HepG2 (cell line): ENCODE data around the gene EPHA5. TPM values are rescaled to one million over a fixed set of nuclear protein-coding genes. Genes with fewer than 3 reads are reported as not detected.

Experiments
- ATAC-seq: fragments of 200-7000 bp; cut with Tn5 transposase; 3 replicates; pipeline ENCODE4 v1.9.1; 2020; ENCODE audit warnings: mild to moderate bottlenecking, moderate library complexity
- BruUV-seq: library from RNA; stranded (reverse); fragments of 400-500 nt; replicated peaks from 2 replicates; lab custom pipeline; 2021; lab: Mats Ljungman, UMichigan
- CTCF ChIA-PET: fragments of 300-600 bp; formaldehyde crosslinking; extraction: SDS; loops from one replicate; lab custom pipeline; 2021; ENCODE audit warnings: low total read pairs, inconsistent platforms, low intra/inter-chr PET ratio; lab: Yijun Ruan, JAX
- POLR2A ChIA-PET: fragments of 350-600 bp; sonication (Branson Sonifier 250); formaldehyde crosslinking; loops from one replicate; lab custom pipeline; 2020; ENCODE audit warnings: antibody characterized with exemption, inconsistent platforms; lab: Yijun Ruan, JAX
- DNase-seq: peaks from one replicate; pipeline ENCODE4 v3.0.0-alpha.2; 2015; ENCODE audit warnings: low spot score
- FAIRE-seq: peaks from 3 replicates; lab custom pipeline; 2011; peaks lifted over from hg19 to GRCh38; lab: Jason Lieb, UNC
- H2AFZ ChIP-seq: one replicate; pipeline ENCODE4 v1.6.1; 2011; ENCODE audit warnings: low read length, inconsistent platforms
- H3K27ac ChIP-seq: fragments of 300-600 bp; 3 replicates; pipeline ENCODE4 v1.8.0; 2011; ENCODE audit warnings: mixed run types, mild to moderate bottlenecking, mixed read lengths, low read length, inconsistent platforms; ENCODE audit not compliant: insufficient read depth; ENCODE audit errors: extremely low read length
- H3K27me3 ChIP-seq, 2 experiments: fragments of 200-600 bp in 1 of 2; 2 replicates in 1 of 2; 3 replicates in 1 of 2; pipeline versions ENCODE4 v1.6.0 to v1.8.0; 2011; ENCODE audit warnings: low read length in 2 of 2, mild to moderate bottlenecking in 2 of 2, moderate library complexity in 2 of 2, inconsistent platforms in 1 of 2; ENCODE audit not compliant: insufficient read depth in 2 of 2, control insufficient read depth in 1 of 2
- H3K36me3 ChIP-seq, 2 experiments: fragments of 200-600 bp in 1 of 2; replicated peaks in 1 of 2; 2 replicates in 1 of 2; 3 replicates in 1 of 2; pipeline versions ENCODE4 v1.5.1 to v1.8.0; 2011; ENCODE audit warnings: low read length in 2 of 2, inconsistent platforms in 1 of 2; ENCODE audit not compliant: insufficient read depth in 2 of 2, control insufficient read depth in 1 of 2
- H3K4me1 ChIP-seq: 2 replicates; pipeline ENCODE4 v1.5.1; 2012; ENCODE audit warnings: low read length, inconsistent platforms; ENCODE audit not compliant: insufficient read depth
- H3K4me2 ChIP-seq: 2 replicates; pipeline ENCODE4 v1.6.0; 2011; ENCODE audit warnings: low read depth, low read length, inconsistent platforms
- H3K4me3 ChIP-seq, 3 experiments: fragments of 200-600 bp in 1 of 3; sonication (generic), shearing (Covaris generic) in 1 of 3; replicated peaks in 1 of 3; 2 replicates each; pipeline ENCODE4 v1.5.1; 2011 to 2016; ENCODE audit warnings: low read length in 3 of 3, inconsistent platforms in 2 of 3, low read depth in 2 of 3, mild to moderate bottlenecking in 2 of 3, control low read depth in 1 of 3, mixed read lengths in 1 of 3; ENCODE audit not compliant: insufficient read depth in 1 of 3
- H3K79me2 ChIP-seq: one replicate; pipeline ENCODE4 v1.6.1; 2011; ENCODE audit warnings: low read length, inconsistent platforms; ENCODE audit not compliant: insufficient read depth
- H3K9ac ChIP-seq: 2 replicates; pipeline ENCODE4 v1.6.0; 2011; ENCODE audit warnings: mild to moderate bottlenecking, low read depth, low read length, inconsistent platforms; ENCODE audit not compliant: insufficient read depth
- H3K9me3 ChIP-seq: 2 replicates; pipeline ENCODE4 v1.5.1; 2012; ENCODE audit warnings: mild to moderate bottlenecking, low read length
- H4K20me1 ChIP-seq: 2 replicates; pipeline ENCODE4 v1.6.0; 2011; ENCODE audit warnings: inconsistent platforms, mild to moderate bottlenecking, low read length, moderate library complexity; ENCODE audit not compliant: insufficient read depth
- AHDC1 ChIP-seq: sonication (generic); formaldehyde crosslinking; IDR thresholded peaks from 2 replicates; pipeline ENCODE4 v1.5.1; 2020; ENCODE audit warnings: mild to moderate bottlenecking, missing genetic modification reagents, borderline replicate concordance
- GATA4 ChIP-seq: sonication (generic); IDR thresholded peaks from 2 replicates; pipeline ENCODE4 v1.6.1; 2016; ENCODE audit warnings: antibody characterized with exemption, low read depth, borderline replicate concordance
- GATAD1 ChIP-seq: IDR thresholded peaks from 2 replicates; pipeline ENCODE4 v1.6.1; 2016; ENCODE audit warnings: missing genetic modification reagents, missing compliant biosample characterization
- KAT7 ChIP-seq: IDR thresholded peaks from 2 replicates; pipeline ENCODE4 v1.6.1; 2018; ENCODE audit warnings: borderline replicate concordance, missing compliant biosample characterization
- MLLT10 ChIP-seq: sonication (generic); formaldehyde crosslinking; IDR thresholded peaks from 2 replicates; pipeline ENCODE4 v1.4.0; 2020; ENCODE audit warnings: missing genetic modification reagents
- PAWR ChIP-seq: sonication (generic); formaldehyde crosslinking; IDR thresholded peaks from 2 replicates; pipeline ENCODE4 v1.4.0; 2020; ENCODE audit warnings: missing genetic modification reagents, mild to moderate bottlenecking, borderline replicate concordance
- PHF21A ChIP-seq: sonication (generic); formaldehyde crosslinking; IDR thresholded peaks from 2 replicates; pipeline ENCODE4 v1.5.0; 2020; ENCODE audit warnings: mild to moderate bottlenecking, missing genetic modification reagents
- SP2 ChIP-seq: sonication (generic); formaldehyde crosslinking; IDR thresholded peaks from 2 replicates; pipeline ENCODE4 v1.5.1; 2020; ENCODE audit warnings: mild to moderate bottlenecking, missing genetic modification reagents
- TMF1 ChIP-seq: sonication (generic); formaldehyde crosslinking; IDR thresholded peaks from 2 replicates; pipeline ENCODE4 v1.8.1; 2022; ENCODE audit warnings: low read depth, missing genetic modification reagents
- XRCC5 ChIP-seq: fragments of 200-400 bp; formaldehyde crosslinking; optimal IDR thresholded peaks from 2 replicates; pipeline ENCODE3; 2017; ENCODE audit warnings: mild to moderate bottlenecking, low read length
- ZFP36 ChIP-seq: fragments of 150-350 bp; IDR thresholded peaks from 2 replicates; pipeline ENCODE4 v1.6.1; 2018; ENCODE audit warnings: borderline replicate concordance, low read length, low read depth; ENCODE audit not compliant: partially characterized antibody
- ZNF512 ChIP-seq: sonication (generic); formaldehyde crosslinking; IDR thresholded peaks from 2 replicates; pipeline ENCODE4 v1.4.0; 2020; ENCODE audit warnings: mild to moderate bottlenecking, missing genetic modification reagents
- ZNF574 ChIP-seq: sonication (generic); formaldehyde crosslinking; IDR thresholded peaks from 2 replicates; pipeline ENCODE4 v1.4.0; 2020; ENCODE audit warnings: missing genetic modification reagents
- ZNF737 ChIP-seq: sonication (generic); formaldehyde crosslinking; IDR thresholded peaks from 2 replicates; pipeline ENCODE4 v1.5.0; 2020; ENCODE audit warnings: missing genetic modification reagents, mild to moderate bottlenecking, borderline replicate concordance
- ZSCAN20 ChIP-seq: sonication (generic); formaldehyde crosslinking; IDR thresholded peaks from 2 replicates; pipeline ENCODE4 v1.4.0; 2020; ENCODE audit warnings: missing genetic modification reagents, mild to moderate bottlenecking, borderline replicate concordance
- WGBS: methylation state at CpG from one replicate; pipeline ENCODE4 v1.1.6; 2017; ENCODE audit warnings: low lambda C conversion rate; 5-methylcytosine and 5-hydroxymethylcytosine counted together
- in situ Hi-C: cut with HindIII; loops from 2 replicates; pipeline ENCODE4 v1.10.0; 2017; ENCODE audit warnings: low pct_unique_long_range_greater_than_20kb; ENCODE audit not compliant: extremely low pct_ligation_motif_present
- intact Hi-C: fragments of 100-400 bp; cut with micrococcal nuclease; formaldehyde crosslinking; loops from one replicate; pipeline ENCODE4 v1.10.0; 2022; ENCODE audit not compliant: unreplicated experiment
- polyA plus RNA-seq, 8 experiments: library from polyadenylated mRNA; depleted of rRNA in 3 of 8; stranded (reverse) in 7 of 8; unstranded in 1 of 8; fragments of >200 nt; fragmentation: Illumina TruSeq in 4 of 8; extraction: Trizol in 4 of 8; gene quantifications; 2 replicates each; pipeline versions ENCODE4 v1.2.1 to v1.2.3, GENCODE V29; 2011 to 2016; ENCODE audit warnings: low read depth in 4 of 8, missing spikeins in 1 of 8, mixed read lengths in 1 of 8; ENCODE audit not compliant: insufficient read depth in 1 of 8
- total RNA-seq, 5 experiments: library from RNA; depleted of rRNA; stranded (reverse); fragments of >200 nt; fragmentation: Illumina TruSeq; extraction: Trizol; gene quantifications; 2 replicates each; pipeline ENCODE4 v1.2.3, GENCODE V29; 2016; ENCODE audit warnings: low read depth in 1 of 5

The EPHA5 gene
- total and polyA plus RNA-seq, 2 of the 13 experiments (the other 11 are each of a cell fraction or from before 2014, with no cell fraction given), result not detected

GRCh38 chr4:65467068-65467680 lies 203.1 kb downstream of the EPHA5 start:
- H3K9ac ChIP-seq, result no peak overlapping the region
- ATAC-seq, result no peak
- BruUV-seq, result no TSS peak
- no peak overlapping the region for H3K4me2 ChIP-seq
- CTCF ChIA-PET, result no interaction called here
- H3K4me1 ChIP-seq, result no peaks in the 10 kb centered on the region
- no peaks in the 10 kb centered on the region for H3K79me2 ChIP-seq
- intact Hi-C loops (no loop called here), in situ Hi-C loops (no loop called here)
- H3K36me3 ChIP-seq, result no peaks in the 10 kb centered on the region
- H4K20me1 ChIP-seq, result no peaks in the 10 kb centered on the region
- H2AFZ ChIP-seq, result no peak overlapping the region
- H3K9me3 ChIP-seq, result no peaks in the 10 kb centered on the region
- POLR2A ChIA-PET, result no interaction called here
- H3K4me3 ChIP-seq, result no peak overlapping the region
- no peak overlapping the region for H3K27ac ChIP-seq
- H3K27me3 ChIP-seq, result no peaks in the 10 kb centered on the region
- 0% methylated on average over 1 of the region's 1 CpG for WGBS
- DNase-seq, result no peak
- no peak for FAIRE-seq
- TF ChIP-seq MLLT10, result no peak
- TF ChIP-seq SP2 (CRISPR knock-in tag), result no peak
- TF ChIP-seq AHDC1 (CRISPR knock-in tag), result no peak
- TF ChIP-seq ZNF574, result no peak
- no peak for TF ChIP-seq TMF1
- no peak for TF ChIP-seq XRCC5
- TF ChIP-seq PAWR, result no peak
- no peak for TF ChIP-seq GATAD1 (CRISPR knock-in tag)
- TF ChIP-seq KAT7 (CRISPR knock-in tag), result no peak
- no peak for TF ChIP-seq GATA4
- no peak for TF ChIP-seq PHF21A (CRISPR knock-in tag)
- no peak for TF ChIP-seq ZFP36
- no peak for TF ChIP-seq ZNF512 (CRISPR knock-in tag)
- no peak for TF ChIP-seq ZSCAN20
- TF ChIP-seq ZNF737 (CRISPR knock-in tag), result no peak
